Activated T-cell treated with anti-CD3 and anti-CD28 coated beads for 24 hours (primary cell): ENCODE measurements around the gene DHX8.
"Not testable (repeated sequence)": the region's sequence is repeated elsewhere in the genome, so short reads cannot be mapped to it uniquely, and the experiment has no call there.

Experiments
- DNase-seq: peaks from one replicate; pipeline ENCODE4 v3.0.0-alpha.2; 2020; ENCODE audit warnings: low read depth

The DHX8 gene

DNA sequence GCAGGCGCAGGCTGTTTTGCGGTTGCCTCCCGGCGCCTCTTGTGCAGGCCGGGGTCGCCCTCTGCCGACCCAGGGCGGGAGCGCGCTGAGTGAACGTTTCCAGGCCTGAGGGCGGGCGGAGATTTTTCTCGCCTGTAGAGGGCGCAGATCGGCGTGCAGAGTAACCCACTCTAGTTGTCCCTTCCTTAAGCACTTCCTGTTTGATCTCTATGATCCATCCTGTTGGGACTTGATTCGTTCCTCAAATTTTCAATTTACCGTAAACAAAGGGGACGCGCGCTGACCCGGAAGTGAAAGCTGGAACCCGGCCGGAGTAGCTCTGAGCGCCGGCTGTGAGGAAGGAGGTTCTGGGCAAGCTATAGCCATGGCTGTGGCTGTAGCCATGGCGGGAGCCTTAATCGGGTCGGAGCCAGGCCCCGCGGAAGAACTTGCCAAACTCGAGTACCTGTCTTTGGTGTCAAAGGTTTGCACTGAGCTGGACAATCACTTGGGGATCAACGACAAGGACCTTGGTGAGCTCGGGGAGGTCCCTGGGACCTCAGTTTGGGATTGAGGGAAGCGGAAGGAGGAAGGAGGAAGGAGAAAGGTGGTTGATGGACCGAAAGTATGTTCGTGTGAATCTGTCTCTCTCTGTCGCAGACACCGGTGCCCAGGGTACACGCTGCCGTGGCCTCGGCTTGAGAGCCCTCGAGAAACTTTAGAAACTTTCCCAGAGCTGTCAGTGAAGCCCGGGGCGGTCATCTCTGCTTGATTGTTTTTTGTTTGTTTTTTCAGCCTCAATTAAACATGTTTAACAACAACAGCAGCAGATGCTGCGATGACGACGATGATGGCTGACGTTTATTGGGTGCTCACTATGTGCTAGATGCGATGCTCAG, at the start of gene DHX8:
Gene DHX8, plus strand, starts transcription at position 302 of the 878 bp plus-strand sequence. Its CDS starts 63 bp downstream, at position 365.
- DNase-seq: peak; percentile 98

DNA sequence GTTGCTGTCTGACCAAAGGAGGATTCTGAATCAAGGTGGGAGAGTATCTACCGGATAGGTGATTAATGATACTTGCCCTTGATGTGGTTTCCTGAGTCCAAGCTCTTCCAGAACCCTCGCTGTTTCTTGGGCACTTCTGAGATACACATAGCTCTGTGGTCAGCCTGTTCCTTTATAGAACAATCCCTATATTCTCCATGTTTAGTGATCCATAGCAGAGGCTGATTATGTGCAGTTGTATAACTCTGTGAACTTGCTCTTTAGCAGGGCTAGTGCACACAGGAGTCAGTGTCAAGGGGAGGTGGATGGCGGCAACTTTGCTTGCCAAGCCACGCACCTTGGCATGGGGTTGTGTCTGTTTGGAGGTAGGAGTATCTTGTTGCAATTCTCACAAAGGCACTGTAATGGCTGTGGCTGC, 48.9 kb upstream of the DHX8 start:
- DNase-seq: no peak

DNA sequence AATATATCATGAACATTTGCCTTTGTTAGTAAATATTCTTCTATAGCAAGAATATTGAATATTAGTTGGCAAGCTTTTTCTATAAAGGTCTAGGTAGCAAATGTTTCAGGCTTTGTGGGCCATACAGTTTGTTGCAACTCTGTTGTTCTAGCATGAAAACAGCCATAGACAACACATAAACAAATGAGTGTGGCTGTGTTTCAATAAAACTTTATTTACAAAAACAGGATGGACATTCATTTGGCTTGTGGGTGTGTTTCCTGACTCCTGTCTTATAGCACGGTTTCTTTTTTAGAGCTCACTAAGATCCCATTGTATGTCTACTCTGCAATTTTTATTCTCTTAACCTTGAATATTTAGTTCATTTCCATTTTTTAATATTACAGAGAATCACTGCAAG, 46.0 kb upstream of the DHX8 start:
- DNase-seq: no peak

DNA sequence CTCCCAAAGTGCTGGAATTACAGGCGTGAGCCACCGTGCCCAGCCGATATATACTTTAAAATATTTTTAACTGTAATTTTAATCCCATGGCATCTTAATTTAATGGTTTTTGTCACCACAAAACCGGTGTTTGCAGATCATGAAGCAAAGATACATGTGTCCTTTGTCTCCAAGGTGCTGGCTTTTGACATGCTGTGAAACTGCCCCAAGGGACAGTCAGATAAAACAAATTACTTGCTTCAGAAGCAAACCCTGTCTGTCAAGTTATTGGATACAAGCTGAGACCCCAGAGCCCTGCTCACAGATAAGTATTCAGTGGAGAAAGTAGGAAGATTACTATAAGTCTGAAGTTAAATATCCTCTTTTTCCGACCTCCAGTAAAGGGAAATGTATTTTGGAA, 45.1 kb upstream of the DHX8 start:
- DNase-seq: no peak

DNA sequence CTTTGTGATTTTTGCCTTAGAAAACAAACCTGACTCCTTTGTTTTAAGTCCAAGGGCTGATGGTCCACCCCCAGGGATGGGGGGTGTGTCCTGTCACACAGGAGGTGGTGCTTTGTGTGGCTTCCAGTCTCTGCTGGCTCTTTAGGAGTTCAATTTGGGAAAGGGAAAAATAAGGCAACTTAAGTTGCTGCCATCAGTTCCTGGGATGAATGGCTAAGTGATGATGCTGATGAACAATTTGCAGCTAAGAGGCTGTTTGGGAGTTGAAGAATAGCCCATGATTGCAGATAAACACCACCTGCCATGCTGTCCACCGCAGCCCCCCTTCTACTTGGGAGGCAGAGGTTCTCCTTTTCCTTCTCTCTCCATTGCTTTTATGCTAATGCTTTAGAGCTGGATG, 44.7 kb upstream of the DHX8 start:
- DNase-seq: no peak

GRCh38 chr17:43442711-43443110, 41.1 kb upstream of the DHX8 start:
- no peak for DNase-seq

DNA sequence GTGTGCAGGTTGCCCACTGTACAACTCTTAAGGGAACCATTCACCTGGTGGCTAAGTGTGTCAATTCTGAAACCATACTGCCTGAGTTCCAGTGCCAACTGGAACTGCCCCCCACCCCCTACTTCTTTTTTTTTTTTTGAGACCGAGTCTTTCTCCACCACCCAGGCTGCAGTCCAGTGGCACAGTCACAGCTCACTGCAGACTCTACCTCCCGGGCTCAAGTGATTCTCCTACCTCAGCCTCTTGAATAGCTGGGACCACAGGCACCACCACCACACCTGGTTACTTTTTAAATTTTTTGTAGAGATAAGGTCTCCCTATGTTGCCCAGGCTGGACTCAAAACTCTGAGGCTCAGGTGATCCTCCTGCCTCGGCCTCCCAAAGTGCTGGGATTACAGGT, 40.4 kb upstream of the DHX8 start:
- DNase-seq: no peak

DNA sequence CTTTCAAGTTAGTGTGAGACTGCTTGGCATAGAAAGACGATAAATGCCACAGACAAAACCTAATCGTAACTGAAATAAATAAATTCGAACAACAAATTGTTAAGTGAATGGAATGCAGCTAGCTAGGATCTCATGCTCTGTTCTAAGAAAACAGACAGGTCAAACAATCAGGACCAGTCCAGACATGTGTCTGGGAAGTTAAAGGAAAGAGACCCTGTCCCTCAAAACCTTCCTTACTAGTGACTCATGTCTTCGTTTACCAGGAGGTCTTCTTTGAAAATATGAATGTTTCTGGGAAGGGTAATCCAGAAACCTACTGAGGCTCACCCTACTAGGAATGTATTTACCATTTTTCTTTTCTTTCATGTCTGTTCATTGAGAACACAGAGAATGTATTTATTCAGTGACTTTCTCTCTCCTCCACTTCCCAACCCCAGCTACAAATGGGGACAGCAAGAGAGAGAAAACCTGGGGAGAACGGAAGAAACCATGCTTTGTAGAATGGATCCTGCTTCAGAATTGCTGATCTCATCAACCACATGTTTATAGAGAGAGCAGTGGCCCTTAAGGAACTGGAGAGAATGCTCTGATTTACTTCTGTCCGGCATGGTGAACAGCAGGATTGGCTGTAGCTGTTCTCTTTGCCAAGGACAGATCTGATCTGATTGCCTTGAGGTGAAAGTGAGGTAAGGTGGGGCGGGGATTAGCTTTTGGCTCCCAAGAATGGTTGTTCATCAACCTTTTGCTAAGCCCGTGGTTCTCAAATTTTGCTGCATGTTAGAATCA, 39.4 kb upstream of the DHX8 start:
- DNase-seq: no peak

DNA sequence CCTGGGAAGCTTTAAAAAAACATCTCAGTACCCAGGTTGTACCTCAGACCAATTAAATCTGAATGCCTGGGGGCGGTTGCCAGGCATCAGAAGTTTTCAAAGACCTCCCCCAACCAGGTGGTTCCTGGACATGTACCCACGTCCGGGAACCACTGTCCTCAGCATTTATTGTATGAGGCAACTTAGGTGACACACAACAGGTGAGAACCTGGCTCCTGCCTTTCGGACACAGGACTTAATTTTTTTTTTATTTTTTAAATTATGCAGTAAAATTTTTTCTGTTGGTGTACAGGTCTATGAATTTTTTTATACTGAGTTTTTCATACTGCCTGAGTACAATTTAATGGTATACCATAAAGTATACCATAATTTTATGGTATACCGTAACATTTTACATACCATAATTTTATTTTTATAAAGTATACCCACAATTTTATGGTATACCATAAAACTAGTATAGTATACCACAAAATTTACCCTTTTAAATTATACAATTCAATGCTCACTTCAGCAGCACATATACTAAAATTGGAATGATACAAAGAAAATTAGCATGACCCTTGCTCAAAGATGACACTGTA, 38.7 kb upstream of the DHX8 start:
- no peak for DNase-seq

DNA sequence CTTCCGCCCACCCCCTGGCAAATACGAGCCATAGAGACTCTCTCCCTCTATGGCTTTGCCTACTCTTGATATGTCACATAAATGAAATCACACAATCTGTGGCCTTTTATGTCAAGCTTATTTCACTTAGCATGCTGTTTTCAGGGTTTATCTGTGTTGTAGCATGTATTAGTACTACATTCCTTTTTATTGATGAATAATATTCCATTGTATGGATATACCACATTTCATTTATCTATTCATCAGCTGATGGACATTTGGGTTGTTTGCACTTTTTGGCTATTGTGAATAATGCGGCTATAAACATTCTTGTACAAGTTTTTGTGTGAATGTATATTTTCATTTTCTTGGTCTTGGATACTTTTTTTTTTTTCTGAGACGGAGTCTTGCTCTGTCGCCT, 37.0 kb upstream of the DHX8 start:
- no peak for DNase-seq

DNA sequence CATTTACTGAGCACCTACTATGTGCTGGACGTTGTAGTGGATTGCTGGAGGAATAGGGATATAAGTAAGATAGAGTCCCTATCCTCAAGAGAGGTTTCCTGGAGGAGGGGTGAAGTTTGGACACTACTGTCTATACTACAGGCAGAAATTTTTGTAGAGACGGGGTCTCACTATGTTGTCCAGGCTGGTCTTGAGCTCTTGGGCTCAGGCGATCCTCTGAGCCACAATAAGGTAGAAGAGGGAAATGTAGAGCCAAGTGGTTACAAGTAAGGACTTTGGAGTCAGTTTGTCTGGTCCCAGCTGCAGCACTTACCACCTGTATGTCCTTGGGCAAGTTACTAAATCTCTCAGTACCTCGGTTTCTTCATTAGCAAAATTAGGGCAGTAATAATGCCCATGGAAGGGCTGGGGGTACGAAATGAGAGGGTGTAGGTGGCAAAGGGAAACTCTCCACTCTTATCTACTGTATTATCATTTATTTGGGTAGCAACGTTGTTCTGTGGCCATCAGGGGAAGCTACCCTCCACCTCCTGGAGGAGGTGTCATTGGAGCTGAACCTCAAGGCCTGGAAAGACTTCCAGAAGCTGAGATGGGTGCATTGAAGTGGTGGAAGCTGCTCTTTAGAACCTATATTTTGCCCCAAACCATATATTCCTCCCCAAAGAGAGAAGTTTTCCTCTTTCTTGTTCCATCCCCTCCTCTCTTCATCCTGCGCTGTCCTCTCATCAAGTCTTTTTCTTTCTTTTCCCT, 34.9 kb upstream of the DHX8 start:
- DNase-seq: no peak

GRCh38 chr17:43449470-43450248, 34.1 kb upstream of the DHX8 start:
- no peak for DNase-seq

GRCh38 chr17:43450791-43451190, 33.0 kb upstream of the DHX8 start:
- DNase-seq: not testable (repeated sequence)

GRCh38 chr17:43451741-43452140, 32.0 kb upstream of the DHX8 start:
- DNase-seq: not testable (repeated sequence)

- DNase-seq: no peak
These were observed 30.4 kb upstream of the DHX8 start for GRCh38 chr17:43453331-43453812.

GRCh38 chr17:43454868-43455267, 28.9 kb upstream of the DHX8 start:
- no peak for DNase-seq

DNA sequence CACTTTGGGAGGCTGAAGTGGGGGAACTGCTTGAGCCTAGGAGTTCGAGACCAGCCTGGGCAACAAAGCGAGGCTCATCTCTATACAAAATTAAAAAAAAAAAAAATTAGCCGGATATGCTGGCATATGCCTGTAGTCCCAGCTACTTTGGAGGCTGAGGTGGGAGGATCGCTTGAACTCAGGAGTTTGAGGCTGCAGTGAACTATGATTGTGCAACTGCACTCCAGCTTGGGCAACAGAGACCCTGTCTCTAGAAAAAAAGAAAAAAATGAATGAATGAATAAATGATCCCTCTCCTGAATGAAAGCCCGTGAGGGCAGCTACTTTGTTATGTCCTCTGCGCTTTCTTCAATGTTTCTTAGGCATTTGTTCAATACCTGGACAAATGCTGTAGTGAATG, 27.7 kb upstream of the DHX8 start:
- no peak for DNase-seq

- DNase-seq: no peak
These were observed 27.0 kb upstream of the DHX8 start for GRCh38 chr17:43456661-43457361.

GRCh38 chr17:43457362-43457692, 26.4 kb upstream of the DHX8 start:
- no peak for DNase-seq

- not testable (repeated sequence) for DNase-seq
These were observed 23.9 kb upstream of the DHX8 start for GRCh38 chr17:43459878-43460277.

- DNase-seq: no peak
These were observed 22.6 kb upstream of the DHX8 start for GRCh38 chr17:43461185-43461584.
